IMR-90 (cell line): ENCODE data around the gene EPB41L2. TPM values are rescaled to one million over a fixed set of nuclear protein-coding genes. Genes with fewer than 3 reads are reported as not detected.

ENCODE experiments used
- ATAC-seq: fragments of 200-7000 bp; cut with Tn5 transposase; 2 replicates; pipeline ENCODE4 v1.9.1; 2020; ENCODE audit warnings: low read depth, mild to moderate bottlenecking, moderate library complexity
- BruUV-seq: library from RNA; stranded (reverse); fragments of 400-500 nt; replicated peaks from 2 replicates; lab custom pipeline; 2021; lab: Mats Ljungman, UMichigan
- CTCF ChIA-PET: fragments of 300-600 bp; formaldehyde crosslinking; extraction: SDS; loops from one replicate; lab custom pipeline; 2021; ENCODE audit warnings: antibody characterized with exemption; lab: Yijun Ruan, JAX
- POLR2A ChIA-PET: fragments of 300-600 bp; sonication (Branson Sonifier 250); formaldehyde crosslinking; loops from one replicate; lab custom pipeline; 2022; ENCODE audit warnings: antibody characterized with exemption; ENCODE audit not compliant: unreplicated experiment; lab: Charles Lee
- DNase-seq: peaks from one replicate; pipeline ENCODE4 v3.0.0; 2013
- H2AFZ ChIP-seq: replicated peaks from 2 replicates; pipeline ENCODE3; 2013; ENCODE audit warnings: low read length, mild to moderate bottlenecking; ENCODE audit not compliant: poor library complexity
- H2AK5ac ChIP-seq: 2 replicates; pipeline ENCODE4 v1.6.1; 2013; ENCODE audit warnings: low read depth, low read length, inconsistent platforms
- H2AK9ac ChIP-seq: replicated peaks from 2 replicates; pipeline ENCODE3; 2013; ENCODE audit warnings: mild to moderate bottlenecking, low read depth, low read length, moderate library complexity; ENCODE audit not compliant: poor library complexity
- H2BK120ac ChIP-seq: 2 replicates; pipeline ENCODE4 v1.6.1; 2013; ENCODE audit warnings: low read depth, low read length, inconsistent platforms
- H2BK15ac ChIP-seq: 3 replicates; pipeline ENCODE4 v1.6.1; 2013; ENCODE audit warnings: low read depth, low read length, inconsistent platforms
- H2BK20ac ChIP-seq: 2 replicates; pipeline ENCODE4 v1.6.1; 2013; ENCODE audit warnings: low read depth, mild to moderate bottlenecking, inconsistent platforms, low read length, moderate library complexity
- H2BK5ac ChIP-seq: 2 replicates; pipeline ENCODE4 v1.6.1; 2013; ENCODE audit warnings: mild to moderate bottlenecking, low read depth, low read length, inconsistent platforms; ENCODE audit not compliant: poor library complexity, severe bottlenecking
- H3K14ac ChIP-seq: replicated peaks from 2 replicates; pipeline ENCODE4 v1.6.1; 2013; ENCODE audit warnings: low read depth, low read length, inconsistent platforms
- H3K18ac ChIP-seq: 2 replicates; pipeline ENCODE4 v1.6.1; 2013; ENCODE audit warnings: low read depth, low read length, control low read depth
- H3K23ac ChIP-seq: 2 replicates; pipeline ENCODE4 v1.6.1; 2013; ENCODE audit warnings: low read depth, low read length, inconsistent platforms
- H3K27ac ChIP-seq: 2 replicates; pipeline ENCODE4 v1.5.1; 2013; ENCODE audit warnings: mild to moderate bottlenecking, control low read depth, low read length; ENCODE audit not compliant: insufficient read depth
- H3K27me3 ChIP-seq: 2 replicates; pipeline ENCODE4 v1.6.1; 2013; ENCODE audit warnings: low read length; ENCODE audit not compliant: control insufficient read depth, insufficient read depth
- H3K36me3 ChIP-seq: 2 replicates; pipeline ENCODE4 v1.6.1; 2013; ENCODE audit warnings: low read length, mixed read lengths; ENCODE audit not compliant: control insufficient read depth, insufficient read depth
- H3K4ac ChIP-seq: 2 replicates; pipeline ENCODE4 v1.6.1; 2013; ENCODE audit warnings: low read depth, low read length, inconsistent platforms
- H3K4me1 ChIP-seq: 2 replicates; pipeline ENCODE4 v1.6.1; 2013; ENCODE audit warnings: low read length, mixed read lengths; ENCODE audit not compliant: control insufficient read depth, insufficient read depth
- H3K4me2 ChIP-seq: 2 replicates; pipeline ENCODE4 v1.6.1; 2013; ENCODE audit warnings: low read depth, mild to moderate bottlenecking, control low read depth, low read length, moderate library complexity
- H3K4me3 ChIP-seq: 2 replicates; pipeline ENCODE4 v1.5.1; 2013; ENCODE audit warnings: low read depth, mild to moderate bottlenecking, control low read depth, low read length, moderate library complexity; ENCODE audit not compliant: insufficient read depth
- H3K56ac ChIP-seq: 2 replicates; pipeline ENCODE4 v1.6.1; 2013; ENCODE audit warnings: low read length, inconsistent platforms; ENCODE audit not compliant: insufficient read depth; ENCODE audit errors: extremely low read depth
- H3K79me1 ChIP-seq, 2 experiments: 2 replicates each; pipeline ENCODE4 v1.6.1; 2013; ENCODE audit warnings: low read length in 2 of 2, inconsistent platforms in 1 of 2, low read depth in 1 of 2
- H3K9ac ChIP-seq: 2 replicates; pipeline ENCODE4 v1.6.1; 2013; ENCODE audit warnings: low read depth, low read length, control low read depth
- H3K9me1 ChIP-seq: 2 replicates; pipeline ENCODE4 v1.6.1; 2013; ENCODE audit warnings: low read length, inconsistent platforms; ENCODE audit not compliant: insufficient read depth
- H3K9me3 ChIP-seq: 2 replicates; pipeline ENCODE4 v1.6.1; 2013; ENCODE audit warnings: low read length; ENCODE audit not compliant: control insufficient read depth, insufficient read depth
- H4K20me1 ChIP-seq: 2 replicates; pipeline ENCODE4 v1.6.1; 2013; ENCODE audit warnings: low read length, inconsistent platforms; ENCODE audit not compliant: insufficient read depth
- H4K5ac ChIP-seq: 2 replicates; pipeline ENCODE4 v1.6.1; 2013; ENCODE audit warnings: mild to moderate bottlenecking, low read depth, low read length, control low read depth
- H4K8ac ChIP-seq, 2 experiments: 2 replicates each; pipeline ENCODE4 v1.6.1; 2013; ENCODE audit warnings: low read depth in 2 of 2, low read length in 2 of 2, control low read depth in 1 of 2, inconsistent platforms in 1 of 2
- H4K91ac ChIP-seq: 2 replicates; pipeline ENCODE4 v1.6.1; 2013; ENCODE audit warnings: low read depth, low read length, inconsistent platforms; ENCODE audit not compliant: insufficient read depth
- CEBPB ChIP-seq: IDR thresholded peaks from 2 replicates; pipeline ENCODE4 v1.6.1; 2012; ENCODE audit warnings: low read depth, low read length, improper control_type of control experiment
- CHD1 ChIP-seq: IDR thresholded peaks from 2 replicates; pipeline ENCODE4 v1.6.1; 2012; ENCODE audit warnings: low read depth, low read length, improper control_type of control experiment
- FOS ChIP-seq: fragments of 150-350 bp; IDR thresholded peaks from 2 replicates; pipeline ENCODE4 v1.6.1; 2016; ENCODE audit warnings: low read depth, low read length
- MAFK ChIP-seq: IDR thresholded peaks from 2 replicates; pipeline ENCODE4 v1.6.1; 2012; ENCODE audit warnings: low read depth, low read length, improper control_type of control experiment
- MAZ ChIP-seq: IDR thresholded peaks from 2 replicates; pipeline ENCODE4 v1.6.1; 2012; ENCODE audit warnings: low read depth, mild to moderate bottlenecking, low read length, improper control_type of control experiment, moderate library complexity, borderline replicate concordance
- MXI1 ChIP-seq: IDR thresholded peaks from 2 replicates; pipeline ENCODE4 v1.6.1; 2012; ENCODE audit warnings: low read depth, mild to moderate bottlenecking, low read length, moderate library complexity, borderline replicate concordance
- NFE2L2 ChIP-seq: fragments of 150-350 bp; IDR thresholded peaks from 2 replicates; pipeline ENCODE4 v1.6.1; 2016; ENCODE audit warnings: low read depth, mild to moderate bottlenecking, low read length
- POLR2A ChIP-seq: IDR thresholded peaks from 2 replicates; pipeline ENCODE4 v1.6.1; 2012; ENCODE audit warnings: mild to moderate bottlenecking, low read depth, low read length
- RAD21 ChIP-seq: IDR thresholded peaks from 2 replicates; pipeline ENCODE4 v1.6.1; 2012; ENCODE audit warnings: low read length, improper control_type of control experiment
- RCOR1 ChIP-seq: IDR thresholded peaks from 2 replicates; pipeline ENCODE4 v1.6.1; 2012; ENCODE audit warnings: mild to moderate bottlenecking, low read length, improper control_type of control experiment; ENCODE audit not compliant: insufficient replicate concordance
- RFX5 ChIP-seq: IDR thresholded peaks from 2 replicates; pipeline ENCODE4 v1.8.0; 2012; ENCODE audit warnings: low read depth, mild to moderate bottlenecking, low read length, moderate library complexity
- SMC3 ChIP-seq: fragments of 150-350 bp; IDR thresholded peaks from 2 replicates; pipeline ENCODE4 v1.6.1; 2016; ENCODE audit warnings: low read depth, mild to moderate bottlenecking, antibody characterized with exemption, low read length, moderate library complexity
- WGBS, 2 experiments: methylation state at CpG; one replicate each; pipeline versions ENCODE4 v1.1.5 to v1.1.7; 2013; ENCODE audit warnings: missing lambda C conversion rate in 2 of 2; ENCODE audit not compliant: insufficient read length in 1 of 2; ENCODE audit errors: extremely low coverage in 2 of 2; 5-methylcytosine and 5-hydroxymethylcytosine counted together
- dilution Hi-C: fragments of 300-500 bp; cut with HindIII; formaldehyde crosslinking; loops from one replicate; pipeline ENCODE4 v1.14.3; 2018; ENCODE audit warnings: low sequenced_read_pairs; ENCODE audit not compliant: unreplicated experiment
- in situ Hi-C: fragments of 300-500 bp; cut with MboI; formaldehyde crosslinking; loops from 3 replicates; pipeline ENCODE4 v1.14.3; 2019; ENCODE audit warnings: low sequenced_read_pairs, inconsistent platforms, mixed read lengths
- intact Hi-C: fragments of 100-400 bp; cut with micrococcal nuclease; formaldehyde crosslinking; loops from 2 replicates; pipeline ENCODE4 v1.10.0; 2022
- polyA plus RNA-seq, 3 experiments: library from polyadenylated mRNA; depleted of rRNA; stranded (reverse); fragments of >200 nt; gene quantifications; 2 replicates each; pipeline ENCODE4 v1.2.3, GENCODE V29; 2012; ENCODE audit warnings: low replicate concordance in 1 of 3
- total RNA-seq: library from RNA; depleted of rRNA; stranded (reverse); fragments of >200 nt; gene quantifications from 2 replicates; pipeline ENCODE4 v1.2.3, GENCODE V29; 2012
- TF ChIP-seq, protein P1 (sequence below): fragments of 150-350 bp; IDR thresholded peaks from 2 replicates; pipeline ENCODE4 v1.6.1; 2017; ENCODE audit warnings: mild to moderate bottlenecking, antibody characterized with exemption, low read length, low read depth
- TF ChIP-seq, protein P2 (sequence below): fragments of 150-350 bp; IDR thresholded peaks from 2 replicates; pipeline ENCODE4 v1.6.1; 2016; ENCODE audit warnings: low read depth, mild to moderate bottlenecking, low read length, moderate library complexity, borderline replicate concordance
- TF ChIP-seq, protein P3 (sequence below): conservative IDR thresholded peaks from 2 replicates; pipeline ENCODE4 v1.5.1; 2012; ENCODE audit warnings: mild to moderate bottlenecking, low read depth, low read length, improper control_type of control experiment

The EPB41L2 gene
- total and polyA plus RNA-seq, 2 of the 4 experiments (the other 2 are of a cell fraction): 85.7 to 99.8 TPM

DNA sequence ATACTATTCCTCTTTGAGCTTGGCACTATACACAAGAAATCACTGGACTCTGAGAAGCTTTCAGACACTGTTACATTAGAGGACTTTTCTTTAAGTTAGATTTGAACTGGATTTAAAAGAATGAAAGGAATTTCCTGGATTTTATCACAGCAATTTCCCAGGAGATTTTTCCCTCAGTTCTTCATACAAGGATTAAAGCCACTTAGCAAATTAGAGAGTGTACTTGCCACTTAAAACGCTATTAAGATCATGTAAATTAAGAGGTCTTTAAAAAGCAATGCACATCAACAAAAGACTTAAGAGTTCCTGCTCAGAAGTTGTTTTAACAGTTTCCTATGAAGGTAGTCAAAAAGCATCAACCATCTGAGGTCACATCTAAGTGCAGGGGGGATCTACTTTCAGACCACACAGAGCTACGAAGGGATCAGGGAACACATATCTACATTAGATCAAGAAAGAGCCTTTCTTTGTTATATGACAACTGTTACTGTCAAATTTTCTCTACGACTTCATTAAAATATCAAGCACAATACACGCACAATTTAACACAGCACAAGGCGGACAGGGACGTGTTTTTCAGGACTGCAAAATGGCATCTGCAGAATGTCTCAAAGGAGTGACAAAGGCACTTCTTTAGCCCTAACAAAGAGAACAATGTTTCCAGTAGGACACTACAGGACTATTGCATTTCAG, 65.8 kb downstream of the EPB41L2 start:
- peak overlapping the region; percentile 85 for H3K14ac ChIP-seq
- peak overlapping the region; percentile 2 to 59; a peak in 3 of 4 replicates for H4K8ac ChIP-seq
- peak overlapping the region; percentile 85 for H4K5ac ChIP-seq
- peak overlapping the region; percentile 91 for H2BK5ac ChIP-seq
- DNase-seq: peak; percentile 56
- peak overlapping the region; percentile 95 for H3K23ac ChIP-seq
- peak overlapping the region; percentile 31; the same call in 2 of the 3 replicates for H2BK15ac ChIP-seq
- H2BK20ac ChIP-seq: peak overlapping the region; percentile 98
- BruUV-seq: no TSS peak
- peak; percentile 48 for ATAC-seq
- H2AK5ac ChIP-seq: peak overlapping the region; percentile 65; the same call in 1 of the 2 replicates
- dilution Hi-C loops: no loop called here
- no peak overlapping the region for H2AFZ ChIP-seq
- CTCF ChIA-PET: interaction anchor here (0.6 kb wide), 1 partner anchor 1876 kb away, joined by 3 read pairs; no protein-coding TSS in a partner anchor
- H3K9me1 ChIP-seq: peaks cover 19% of the 10 kb centered on the region
- in situ Hi-C loops: no loop called here
- peaks cover 19% of the 10 kb centered on the region for H4K20me1 ChIP-seq
- peak overlapping the region; percentile 97 for H2BK120ac ChIP-seq
- H3K4me2 ChIP-seq: peak overlapping the region; percentile 85
- H4K91ac ChIP-seq: peak overlapping the region; percentile 69
- no peak overlapping the region for H3K4me3 ChIP-seq
- intact Hi-C loops: no loop called here
- peak overlapping the region; percentile 78 for H3K56ac ChIP-seq
- H3K9ac ChIP-seq: peak overlapping the region; percentile 33; the same call in 1 of the 2 replicates
- H3K18ac ChIP-seq: peak overlapping the region; percentile 91; the same call in 1 of the 2 replicates
- H3K79me1 ChIP-seq: peaks cover 35 to 79% of the 10 kb centered on the region in 2 experiments
- 0 out of 2 replicates have a peak, but pooled peaks cover 2% of the 10 kb centered on the region for H3K36me3 ChIP-seq
- no peaks in the 10 kb centered on the region for H3K9me3 ChIP-seq
- H2AK9ac ChIP-seq: no peak overlapping the region
- H3K27ac ChIP-seq: no peak overlapping the region; the same call in 1 of the 2 replicates
- POLR2A ChIA-PET: no interaction called here
- WGBS, 2 experiments: no CpG with 5 or more reads among the region's 6 CpGs
- H3K4me1 ChIP-seq: peaks cover 11% of the 10 kb centered on the region
- H3K27me3 ChIP-seq: no peaks in the 10 kb centered on the region
- peak overlapping the region; percentile 93 for H3K4ac ChIP-seq
- no peak for TF ChIP-seq MAFK
- TF ChIP-seq, protein P1, sequence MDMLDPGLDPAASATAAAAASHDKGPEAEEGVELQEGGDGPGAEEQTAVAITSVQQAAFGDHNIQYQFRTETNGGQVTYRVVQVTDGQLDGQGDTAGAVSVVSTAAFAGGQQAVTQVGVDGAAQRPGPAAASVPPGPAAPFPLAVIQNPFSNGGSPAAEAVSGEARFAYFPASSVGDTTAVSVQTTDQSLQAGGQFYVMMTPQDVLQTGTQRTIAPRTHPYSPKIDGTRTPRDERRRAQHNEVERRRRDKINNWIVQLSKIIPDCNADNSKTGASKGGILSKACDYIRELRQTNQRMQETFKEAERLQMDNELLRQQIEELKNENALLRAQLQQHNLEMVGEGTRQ: no peak
- no peak for TF ChIP-seq SMC3
- TF ChIP-seq POLR2A: no peak
- TF ChIP-seq, protein P2, sequence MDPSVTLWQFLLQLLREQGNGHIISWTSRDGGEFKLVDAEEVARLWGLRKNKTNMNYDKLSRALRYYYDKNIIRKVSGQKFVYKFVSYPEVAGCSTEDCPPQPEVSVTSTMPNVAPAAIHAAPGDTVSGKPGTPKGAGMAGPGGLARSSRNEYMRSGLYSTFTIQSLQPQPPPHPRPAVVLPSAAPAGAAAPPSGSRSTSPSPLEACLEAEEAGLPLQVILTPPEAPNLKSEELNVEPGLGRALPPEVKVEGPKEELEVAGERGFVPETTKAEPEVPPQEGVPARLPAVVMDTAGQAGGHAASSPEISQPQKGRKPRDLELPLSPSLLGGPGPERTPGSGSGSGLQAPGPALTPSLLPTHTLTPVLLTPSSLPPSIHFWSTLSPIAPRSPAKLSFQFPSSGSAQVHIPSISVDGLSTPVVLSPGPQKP: no peak
- no peak for TF ChIP-seq MAZ
- TF ChIP-seq CEBPB: no peak
- no peak for TF ChIP-seq NFE2L2
- TF ChIP-seq MXI1: no peak
- TF ChIP-seq CHD1: no peak
- TF ChIP-seq RCOR1: no peak
- no peak for TF ChIP-seq RFX5
- TF ChIP-seq, protein P3, sequence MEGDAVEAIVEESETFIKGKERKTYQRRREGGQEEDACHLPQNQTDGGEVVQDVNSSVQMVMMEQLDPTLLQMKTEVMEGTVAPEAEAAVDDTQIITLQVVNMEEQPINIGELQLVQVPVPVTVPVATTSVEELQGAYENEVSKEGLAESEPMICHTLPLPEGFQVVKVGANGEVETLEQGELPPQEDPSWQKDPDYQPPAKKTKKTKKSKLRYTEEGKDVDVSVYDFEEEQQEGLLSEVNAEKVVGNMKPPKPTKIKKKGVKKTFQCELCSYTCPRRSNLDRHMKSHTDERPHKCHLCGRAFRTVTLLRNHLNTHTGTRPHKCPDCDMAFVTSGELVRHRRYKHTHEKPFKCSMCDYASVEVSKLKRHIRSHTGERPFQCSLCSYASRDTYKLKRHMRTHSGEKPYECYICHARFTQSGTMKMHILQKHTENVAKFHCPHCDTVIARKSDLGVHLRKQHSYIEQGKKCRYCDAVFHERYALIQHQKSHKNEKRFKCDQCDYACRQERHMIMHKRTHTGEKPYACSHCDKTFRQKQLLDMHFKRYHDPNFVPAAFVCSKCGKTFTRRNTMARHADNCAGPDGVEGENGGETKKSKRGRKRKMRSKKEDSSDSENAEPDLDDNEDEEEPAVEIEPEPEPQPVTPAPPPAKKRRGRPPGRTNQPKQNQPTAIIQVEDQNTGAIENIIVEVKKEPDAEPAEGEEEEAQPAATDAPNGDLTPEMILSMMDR: no peak
- TF ChIP-seq FOS: no peak
- no peak for TF ChIP-seq RAD21
